Measurements from ENCODE around the gene FXYD1.
"Not testable (repeated sequence)": the region's sequence is repeated elsewhere in the genome, so short reads cannot be mapped to it uniquely, and the experiment has no call there.

The FXYD1 gene

GRCh38 chr19:35144259-35144599 is 5.6 kb downstream of the FXYD1 start:
- DNase-seq: no peak

DNA sequence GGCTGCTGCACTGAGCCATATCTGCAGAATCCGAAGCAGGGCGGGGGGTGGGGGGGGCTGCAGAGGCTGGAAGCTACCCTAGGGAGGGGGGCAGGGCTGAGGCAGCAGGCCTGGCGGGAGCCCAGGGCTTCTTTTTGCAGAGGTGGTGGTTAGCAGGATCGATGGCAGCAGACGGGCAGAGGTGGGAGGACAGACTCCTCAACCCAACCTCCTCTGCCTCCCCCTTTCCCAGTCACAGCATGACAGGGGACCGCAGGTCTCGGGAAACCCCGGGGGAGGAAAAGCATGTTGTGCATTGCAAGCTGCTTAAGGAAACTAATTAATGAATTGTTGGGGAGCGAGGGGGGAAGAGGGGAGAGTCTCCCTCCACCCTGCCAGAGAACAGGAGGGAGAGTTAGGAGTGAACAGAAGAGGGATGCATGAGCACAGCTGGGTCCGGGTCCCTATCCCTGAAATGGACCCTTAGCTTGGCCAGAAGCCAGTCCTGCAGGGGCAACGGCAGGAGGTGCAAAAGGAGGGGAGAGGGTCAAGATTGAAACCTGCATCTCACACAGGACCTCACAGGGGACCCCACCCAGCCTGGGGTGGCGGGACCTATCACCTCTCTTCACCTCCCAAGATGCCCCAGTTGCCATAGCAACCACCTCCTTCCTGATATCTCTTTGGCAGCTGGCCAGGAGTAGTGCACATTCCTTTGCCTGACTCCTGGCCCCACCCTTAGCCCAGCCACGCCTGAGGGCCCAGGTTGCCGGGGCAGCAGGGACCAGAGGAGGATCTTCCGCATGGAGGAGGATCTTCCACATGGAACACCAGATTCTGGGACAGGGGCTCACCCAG is 6.2 kb downstream of the FXYD1 start:
- no peak for DNase-seq

- DNase-seq: no peak
Measured at GRCh38 chr19:35146746-35147459, 8.3 kb downstream of the FXYD1 start.

DNA sequence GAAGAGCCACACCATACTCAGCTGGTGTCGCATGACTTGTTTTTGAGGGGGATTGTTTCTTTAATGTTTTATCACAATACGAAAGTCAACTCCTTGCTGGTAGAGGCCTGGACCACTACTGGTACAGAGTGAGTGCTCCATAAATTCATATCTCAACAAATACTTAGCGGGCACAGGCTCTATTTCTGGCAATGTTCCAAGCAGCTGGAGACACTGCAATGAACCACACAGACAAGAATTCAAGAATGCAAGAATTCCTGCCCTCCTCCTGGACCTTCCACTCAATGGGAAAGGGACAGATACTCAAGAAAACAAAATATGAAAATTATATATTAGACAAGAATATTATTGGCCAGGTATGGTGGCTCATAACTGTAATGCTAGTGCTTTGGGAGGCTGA is 10.8 kb downstream of the FXYD1 start:
- no peak for DNase-seq

GRCh38 chr19:35150445-35150844 is 11.8 kb downstream of the FXYD1 start:
- no peak for DNase-seq

DNA sequence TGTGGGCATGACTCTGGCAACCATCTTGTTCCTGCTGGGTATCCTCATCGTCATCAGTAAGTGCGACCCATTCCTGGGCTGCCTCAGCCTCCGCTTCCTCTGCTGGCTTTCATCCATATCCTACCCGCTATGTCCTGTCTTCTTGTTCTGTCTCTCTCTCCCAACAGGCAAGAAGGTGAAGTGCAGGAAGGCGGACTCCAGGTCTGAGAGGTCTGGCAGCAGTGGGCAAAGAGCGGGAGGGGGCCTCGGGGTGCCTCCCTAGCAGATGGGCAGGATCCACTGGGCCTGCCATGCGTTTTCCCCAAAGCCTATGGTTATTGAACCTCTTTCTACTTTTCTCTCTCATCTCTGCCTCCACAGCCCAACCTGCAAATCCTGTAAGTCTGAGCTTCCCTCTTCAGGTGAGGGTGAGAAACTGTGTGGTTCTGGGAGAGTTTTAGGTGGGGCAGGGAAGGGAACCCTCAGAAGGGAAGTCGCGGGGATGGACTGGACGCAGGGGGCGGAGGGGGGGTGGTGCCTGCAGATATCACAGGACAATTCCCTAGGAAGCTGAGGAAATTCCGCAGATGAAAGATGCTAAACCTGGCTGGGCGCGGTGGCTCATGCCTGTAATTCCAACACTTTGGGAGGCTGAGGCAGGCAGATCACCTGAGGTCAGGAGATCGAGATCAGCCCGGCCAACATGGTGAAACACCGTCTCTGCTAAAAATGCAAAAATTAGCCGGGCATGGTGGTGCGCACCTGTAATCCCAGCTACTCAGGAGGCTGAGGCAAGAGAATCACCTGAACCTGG is 12.8 kb downstream of the FXYD1 start:
- no peak for DNase-seq

DNA sequence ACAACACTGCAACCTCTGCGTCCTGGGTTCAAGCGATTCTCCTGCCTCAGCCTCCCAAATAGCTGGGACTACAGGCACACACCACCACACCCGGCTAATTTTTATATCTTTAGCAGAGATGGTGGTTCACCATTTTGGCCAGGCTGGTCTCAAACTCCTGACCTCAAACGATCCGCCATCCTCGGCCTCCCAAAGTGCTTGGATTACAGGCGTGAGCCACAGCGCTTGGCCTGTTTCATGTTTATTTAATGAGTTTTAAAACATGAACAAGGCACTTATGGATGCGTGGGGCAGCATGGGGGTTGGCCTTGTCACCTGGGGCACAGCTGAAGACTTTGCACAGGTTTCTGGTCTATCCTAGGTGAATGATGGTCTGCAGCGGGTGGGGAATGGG is 14.5 kb downstream of the FXYD1 start:
- DNase-seq: not testable (repeated sequence)

DNA sequence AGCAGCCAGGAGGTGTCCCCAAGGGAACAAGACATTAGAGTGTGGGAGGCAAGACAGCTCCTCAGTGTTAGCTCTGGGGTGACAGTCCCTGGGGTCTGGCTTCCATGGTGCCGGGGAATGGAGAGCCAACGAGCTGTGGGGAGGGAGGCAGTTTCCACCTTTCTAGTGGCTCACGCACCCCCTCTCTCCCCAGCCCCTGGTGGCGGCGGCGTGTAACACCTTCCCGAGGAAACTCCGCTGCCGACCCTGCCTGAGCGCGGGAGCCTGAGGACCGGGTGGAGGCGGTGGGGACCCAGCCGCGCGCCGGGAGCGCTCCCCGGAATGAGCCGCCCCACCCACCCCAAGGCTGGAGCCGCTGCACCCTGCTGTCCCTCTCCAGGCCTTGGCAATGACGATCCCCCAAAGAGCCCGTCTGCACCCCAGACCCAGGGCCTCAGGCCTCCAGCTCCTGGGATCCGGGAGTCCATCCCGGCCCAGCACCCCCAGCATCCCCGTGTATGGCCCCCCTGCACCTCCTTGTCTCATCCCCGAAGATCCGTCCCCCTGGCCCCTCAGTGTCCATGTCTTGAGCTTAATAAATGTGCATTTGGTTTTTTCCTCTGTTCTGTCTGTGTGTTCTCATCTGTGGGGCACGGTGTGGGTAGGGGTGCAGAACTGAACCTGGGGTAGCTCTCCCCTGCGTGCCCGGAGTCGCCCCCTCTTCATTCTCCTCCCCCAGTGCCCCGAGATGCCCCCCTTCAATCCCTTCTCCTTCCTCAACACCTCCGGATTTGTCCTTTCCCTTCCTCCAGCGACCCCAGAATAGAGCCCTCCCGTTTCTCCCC is 15.3 kb downstream of the FXYD1 start:
- no peak for DNase-seq

DNA sequence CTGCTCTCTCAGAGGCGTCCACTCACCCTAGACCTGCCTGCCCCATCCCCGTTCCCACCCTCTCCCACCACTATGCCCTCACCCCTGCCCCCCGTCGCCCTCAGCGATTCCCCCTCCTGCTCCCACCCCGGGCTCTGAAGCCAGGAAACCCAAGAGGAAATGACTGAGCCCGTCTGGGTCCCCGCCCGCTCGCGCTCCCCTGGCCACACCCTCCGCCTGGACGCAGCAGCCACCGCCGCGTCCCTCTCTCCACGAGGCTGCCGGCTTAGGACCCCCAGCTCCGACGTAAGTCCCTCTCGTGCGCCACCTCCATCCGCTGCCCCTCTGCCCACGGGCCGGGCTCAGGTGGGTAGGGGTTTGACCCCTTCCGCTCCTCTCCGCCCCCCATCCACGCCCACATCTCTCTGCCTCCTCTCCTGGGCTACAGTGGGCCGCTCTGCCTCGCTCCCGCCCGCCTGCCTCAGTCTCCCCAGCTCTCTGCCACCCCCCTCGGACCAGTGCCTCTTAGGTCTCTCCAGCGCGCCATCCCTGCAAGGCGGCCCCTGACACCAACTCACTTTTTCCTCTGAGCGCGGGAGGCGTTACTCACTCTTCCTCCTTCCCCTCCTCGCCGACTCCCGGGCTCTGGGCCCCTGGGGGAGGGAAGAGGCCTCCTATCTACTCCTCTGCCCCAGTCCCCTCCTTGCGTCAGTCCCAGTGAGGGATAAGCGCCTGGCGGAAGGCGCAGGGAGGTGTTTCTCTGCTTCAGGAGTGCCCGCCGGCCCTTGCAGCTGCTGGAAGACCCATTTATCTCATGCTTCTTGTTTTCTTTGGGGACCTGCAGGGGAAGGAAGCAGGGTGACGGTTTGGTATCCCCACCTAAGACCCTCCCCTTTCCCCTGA is 16.1 kb downstream of the FXYD1 start, which contains the start of gene FXYD5:
Gene FXYD5, plus strand, starts transcription at position 211 of the 882 bp plus-strand sequence. CDS start 816 bp downstream, outside the sequence.
- no peak for DNase-seq

DNA sequence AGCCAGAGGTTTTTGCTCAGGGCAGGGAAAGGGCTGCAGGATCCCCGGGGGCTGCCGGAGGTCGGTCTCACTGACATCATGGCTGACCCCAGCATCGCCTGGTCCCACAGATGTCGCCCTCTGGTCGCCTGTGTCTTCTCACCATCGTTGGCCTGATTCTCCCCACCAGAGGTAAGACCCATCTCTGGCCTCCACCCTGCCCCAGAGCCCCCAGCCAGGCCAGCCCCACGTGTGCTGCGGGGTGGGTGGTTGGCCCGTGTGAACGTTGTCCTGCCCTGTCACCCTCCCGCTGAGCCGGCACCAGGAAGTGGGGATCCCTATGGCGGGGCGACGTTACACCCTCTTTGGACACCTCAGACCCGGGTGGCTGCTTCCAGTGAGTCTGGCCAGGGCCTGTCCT is 16.8 kb downstream of the FXYD1 start:
- no peak for DNase-seq

DNA sequence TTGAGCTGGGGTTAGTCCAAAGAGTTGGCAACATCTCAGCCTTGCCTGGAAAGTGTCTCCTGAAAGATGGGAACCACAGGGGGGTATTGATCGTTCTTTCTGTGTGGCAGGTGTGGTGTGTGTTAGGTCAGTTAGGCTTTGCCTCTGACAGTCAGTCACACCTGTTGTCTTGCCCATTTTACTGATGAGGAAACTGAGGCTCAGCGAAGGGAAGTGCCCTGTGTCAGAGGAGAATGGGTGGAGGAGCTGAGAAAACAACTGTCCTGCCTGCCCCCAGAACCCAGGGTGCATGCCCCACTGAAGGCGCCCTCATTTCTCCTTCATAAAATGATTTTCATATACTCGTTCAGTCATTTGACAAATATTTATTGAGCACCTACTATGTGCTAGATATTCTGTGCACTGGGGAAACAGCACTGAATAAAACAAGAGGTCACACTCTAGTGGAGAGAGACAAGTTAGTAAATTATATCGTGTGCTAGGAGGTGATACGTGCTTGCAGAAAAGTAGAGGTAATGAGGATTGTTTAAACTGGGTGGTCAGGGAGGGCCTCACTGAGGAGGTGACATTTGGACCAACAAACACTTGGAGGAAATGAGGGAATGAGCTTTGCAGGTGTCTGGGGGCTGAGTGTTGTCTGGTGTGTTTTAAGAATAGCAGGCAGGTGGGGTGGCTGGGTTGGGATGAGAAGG is 17.5 kb downstream of the FXYD1 start:
- DNase-seq: no peak

DNA sequence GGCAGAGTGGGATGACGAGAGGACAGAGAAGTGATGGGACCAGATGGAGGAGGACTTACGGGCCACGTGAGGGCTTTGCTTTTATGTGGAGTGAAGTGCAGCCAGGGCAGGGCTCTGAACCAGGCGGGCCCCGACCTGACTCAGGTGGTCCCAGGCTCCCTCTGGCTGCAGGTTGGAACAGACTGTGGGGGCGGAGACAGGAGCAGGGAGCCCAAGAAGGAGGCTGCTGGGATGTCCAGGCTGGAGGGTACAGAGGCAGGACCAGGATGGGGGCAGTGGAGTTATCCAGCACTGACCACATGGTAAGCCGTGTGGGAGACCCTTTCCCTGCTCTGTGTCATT is 18.0 kb downstream of the FXYD1 start:
- DNase-seq: no peak

DNA sequence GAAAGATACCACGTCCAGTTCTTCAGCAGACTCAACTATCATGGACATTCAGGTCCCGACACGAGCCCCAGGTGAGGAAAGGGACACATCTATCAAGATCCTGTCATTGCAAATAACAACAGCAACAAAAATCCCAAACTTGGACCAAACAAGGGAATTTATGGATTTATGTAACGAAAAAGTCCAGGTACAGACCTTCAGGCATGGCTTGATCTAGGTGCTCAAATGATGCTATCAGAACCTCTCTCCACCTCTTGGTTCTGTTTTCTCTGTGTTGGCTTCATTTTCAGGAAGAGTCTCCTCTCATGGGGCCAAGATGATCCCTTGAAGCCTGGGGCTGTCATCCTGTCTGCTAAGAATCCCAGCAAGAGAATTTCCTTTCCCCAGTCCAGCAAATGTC is 18.8 kb downstream of the FXYD1 start:
- DNase-seq: no peak

GRCh38 chr19:35159606-35160005 is 21.0 kb downstream of the FXYD1 start:
- no peak for DNase-seq

DNA sequence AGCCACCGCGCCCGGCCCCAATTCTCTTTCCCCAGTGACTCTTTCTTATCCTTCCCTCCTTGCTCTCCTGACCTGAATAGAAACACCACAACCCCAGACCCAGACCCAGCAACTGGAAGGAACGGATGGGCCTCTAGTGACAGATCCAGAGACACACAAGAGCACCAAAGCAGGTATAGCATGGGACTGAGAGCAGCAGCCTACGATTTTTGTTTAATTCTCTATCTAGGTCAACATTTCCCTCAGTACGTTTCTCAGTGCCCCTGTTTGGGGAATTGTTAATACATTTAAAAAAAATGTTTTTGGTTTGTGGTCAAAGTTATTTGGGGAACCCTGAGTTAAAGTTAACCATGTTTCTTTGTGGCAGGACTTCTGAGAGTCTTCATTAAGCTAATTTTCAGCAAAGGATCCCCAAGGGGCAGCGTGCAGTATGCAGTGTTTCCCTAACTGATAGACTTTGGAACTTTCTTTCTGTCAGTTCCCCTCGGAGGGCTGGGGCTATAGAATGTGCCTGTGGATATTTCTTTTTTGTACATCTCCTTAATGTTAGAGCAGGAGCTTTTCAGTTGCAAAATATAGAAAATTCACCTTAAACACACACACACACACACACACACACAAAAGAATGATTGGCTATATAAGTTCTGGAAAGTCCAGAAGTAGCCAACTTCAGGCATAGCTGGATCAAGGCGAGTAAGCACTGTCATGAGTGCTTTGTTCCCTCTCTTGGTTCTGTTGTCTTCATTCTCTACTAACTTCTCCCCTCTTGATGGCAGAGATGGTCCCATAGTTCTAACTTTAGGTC is 22.2 kb downstream of the FXYD1 start:
- no peak for DNase-seq

GRCh38 chr19:35161434-35161743 is 22.8 kb downstream of the FXYD1 start:
- DNase-seq: no peak

- DNase-seq: no peak
Measured at GRCh38 chr19:35162471-35163326, 24.1 kb downstream of the FXYD1 start.

DNA sequence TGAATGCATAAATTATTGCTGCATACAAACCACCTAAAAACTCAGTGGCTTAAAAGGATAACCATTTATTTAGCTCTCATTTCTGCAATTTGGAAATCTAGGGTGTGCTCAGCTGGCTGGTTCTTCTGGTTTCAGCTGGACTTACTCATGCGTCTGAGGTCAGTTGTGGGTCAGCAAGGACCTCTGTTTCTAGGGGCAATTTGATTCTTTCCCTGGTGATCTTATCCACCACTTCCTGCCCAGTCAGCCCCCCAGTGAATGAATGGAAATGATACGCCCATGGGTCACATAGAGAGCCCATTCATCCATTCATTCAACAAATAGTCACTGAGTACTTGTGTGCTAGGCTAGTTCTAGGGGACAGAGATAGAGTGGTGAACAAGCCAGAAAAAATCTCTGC is 25.8 kb downstream of the FXYD1 start:
- DNase-seq: no peak
